ENCODE results near the gene CCS.
A peak's percentile ranks its signal among the peaks of the same experiment; 100 is the strongest.
"Not testable (repeated sequence)": the region's sequence is repeated elsewhere in the genome, so short reads cannot be mapped to it uniquely, and the experiment has no call there.

The CCS gene

GRCh38 chr11:66595245-66595904, 2.4 kb downstream of the CCS start:
- no peak for DNase-seq

- no peak for DNase-seq
Observed at GRCh38 chr11:66598993-66599392, 6.0 kb downstream of the CCS start.

DNA sequence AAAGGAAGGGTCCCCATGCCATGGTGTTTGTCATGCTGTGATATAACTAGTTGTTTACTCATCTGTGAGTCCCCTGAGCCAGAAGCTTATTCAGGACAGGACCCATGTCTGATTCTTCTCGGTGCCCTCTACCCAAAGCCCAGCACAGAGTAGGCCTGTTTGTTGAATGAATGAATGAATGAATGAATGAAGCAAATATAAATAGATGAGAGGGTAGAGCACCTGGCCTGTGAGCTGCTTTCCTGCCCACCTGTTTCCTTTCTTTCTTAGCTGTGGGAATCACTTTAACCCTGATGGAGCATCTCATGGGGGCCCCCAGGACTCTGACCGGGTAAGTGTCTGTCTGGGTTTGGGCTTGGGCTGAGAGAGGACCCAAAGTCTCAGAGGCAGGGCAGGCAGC, 7.2 kb downstream of the CCS start:
- DNase-seq, result no peak

GRCh38 chr11:66600631-66601233, 7.7 kb downstream of the CCS start:
- DNase-seq, result no peak

GRCh38 chr11:66603072-66603471, 10.1 kb downstream of the CCS start:
- no peak for DNase-seq

- no peak for DNase-seq
Observed at GRCh38 chr11:66604155-66604554, 11.2 kb downstream of the CCS start.

GRCh38 chr11:66606608-66607007, 13.6 kb downstream of the CCS start:
- not testable (repeated sequence) for DNase-seq

GRCh38 chr11:66607126-66607834, 14.3 kb downstream of the CCS start:
- no peak for DNase-seq

DNA sequence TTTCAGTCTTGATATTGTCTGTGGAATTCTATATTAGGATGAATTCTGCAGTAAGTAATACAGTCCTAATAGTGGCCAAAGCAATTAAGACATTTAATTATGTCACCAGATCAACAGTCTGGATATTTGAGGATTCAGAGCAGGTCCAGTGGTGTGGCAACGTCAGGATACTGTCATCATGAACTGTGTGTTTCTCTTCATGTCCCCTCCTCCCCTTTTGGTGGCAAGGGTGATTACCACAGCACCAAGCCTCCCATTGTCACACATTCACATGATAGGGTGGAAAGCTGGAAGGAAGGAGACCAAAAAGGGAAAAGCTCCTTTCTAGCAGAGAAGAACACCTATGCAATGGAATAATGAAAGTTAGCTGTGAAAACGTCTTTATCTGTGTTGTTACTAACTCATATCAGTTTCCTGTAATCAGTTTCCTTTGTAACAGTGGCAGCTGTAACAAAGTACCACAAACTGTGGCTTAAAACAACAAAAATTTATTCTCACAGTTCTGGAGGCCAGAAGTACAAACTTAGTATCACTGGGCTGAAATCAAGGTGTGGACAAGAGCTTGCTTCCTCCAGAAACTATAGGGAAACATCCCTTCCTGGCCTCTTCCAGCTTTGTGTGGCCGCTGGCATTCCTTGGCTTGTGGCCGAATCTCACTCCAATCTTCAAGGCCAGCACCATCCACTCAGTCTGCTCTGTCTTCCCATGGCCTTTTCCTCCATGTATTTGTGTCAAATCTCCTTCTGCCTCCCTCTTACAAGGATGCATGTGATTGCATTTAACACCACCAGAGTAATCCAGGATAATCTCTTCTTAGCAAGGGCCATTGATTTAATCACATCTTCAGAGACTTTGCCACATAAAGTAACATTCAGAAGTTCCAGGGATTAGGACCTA, 17.0 kb downstream of the CCS start:
- DNase-seq, result no peak

GRCh38 chr11:66612458-66612857, 19.5 kb downstream of the CCS start:
- no peak for DNase-seq

- DNase-seq, result no peak
Observed at GRCh38 chr11:66614073-66614472, 21.1 kb downstream of the CCS start.

DNA sequence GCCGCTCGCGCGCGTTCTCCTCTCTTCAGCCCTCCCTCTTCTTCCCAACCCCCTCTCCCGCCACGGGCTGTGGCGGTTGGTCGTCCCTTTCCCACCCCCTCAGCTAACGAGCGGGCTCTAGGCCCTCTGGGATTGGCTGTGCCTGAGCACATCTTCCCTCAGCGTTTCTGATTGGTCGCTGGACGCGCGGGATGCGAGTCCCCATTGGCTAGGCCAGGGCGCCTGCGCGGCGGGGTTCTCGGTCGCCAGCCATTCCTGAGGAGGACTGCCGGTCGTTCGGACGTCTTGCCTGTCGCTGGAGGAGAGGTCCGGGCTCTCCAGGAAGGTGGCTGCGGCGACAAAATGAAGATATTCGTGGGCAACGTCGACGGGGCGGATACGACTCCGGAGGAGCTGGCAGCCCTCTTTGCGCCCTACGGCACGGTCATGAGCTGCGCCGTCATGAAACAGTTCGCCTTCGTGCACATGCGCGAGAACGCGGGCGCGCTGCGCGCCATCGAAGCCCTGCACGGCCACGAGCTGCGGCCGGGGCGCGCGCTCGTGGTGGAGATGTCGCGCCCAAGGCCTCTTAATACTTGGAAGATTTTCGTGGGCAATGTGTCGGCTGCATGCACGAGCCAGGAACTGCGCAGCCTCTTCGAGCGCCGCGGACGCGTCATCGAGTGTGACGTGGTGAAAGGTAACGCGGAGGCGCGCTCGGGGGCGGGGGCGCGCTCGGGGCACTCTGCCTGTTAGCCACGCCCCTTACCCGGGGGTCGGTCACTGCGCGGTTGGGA, 23.6 kb downstream of the CCS start, which contains the start of gene RBM14:
TSS of gene RBM14 (plus strand) at position 252 of the 776 bp plus-strand sequence. CDS start at position 343, 91 bp downstream.
- DNase-seq, result peak; percentile 100

- DNase-seq, result peak; percentile 62
Observed at GRCh38 chr11:66617155-66617834, 24.3 kb downstream of the CCS start.

DNA sequence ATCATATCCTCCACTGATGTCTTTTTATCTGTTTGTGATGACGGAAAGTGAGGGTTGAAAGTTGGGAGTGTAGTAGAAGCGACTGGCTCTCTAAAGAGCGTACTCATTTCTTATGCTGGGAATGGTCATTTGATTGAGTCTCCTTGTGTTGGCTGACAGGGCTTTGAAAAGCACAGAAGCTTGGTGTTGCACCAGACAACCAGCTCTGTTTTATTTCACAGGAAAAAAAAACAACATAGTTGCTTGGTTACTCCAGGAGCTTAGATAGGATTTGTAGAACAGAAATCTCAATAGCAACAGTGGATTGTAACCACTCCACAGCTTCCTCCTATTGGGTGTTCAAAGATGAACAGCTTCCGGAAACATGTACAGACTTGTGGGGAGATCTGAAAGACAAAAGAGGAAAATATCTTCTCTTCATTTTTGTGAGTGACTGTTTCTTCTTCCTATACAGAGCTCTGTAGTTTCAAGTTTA, 26.1 kb downstream of the CCS start:
- no peak for DNase-seq

- DNase-seq, result no peak
Observed at GRCh38 chr11:66624450-66624849, 31.5 kb downstream of the CCS start.

DNA sequence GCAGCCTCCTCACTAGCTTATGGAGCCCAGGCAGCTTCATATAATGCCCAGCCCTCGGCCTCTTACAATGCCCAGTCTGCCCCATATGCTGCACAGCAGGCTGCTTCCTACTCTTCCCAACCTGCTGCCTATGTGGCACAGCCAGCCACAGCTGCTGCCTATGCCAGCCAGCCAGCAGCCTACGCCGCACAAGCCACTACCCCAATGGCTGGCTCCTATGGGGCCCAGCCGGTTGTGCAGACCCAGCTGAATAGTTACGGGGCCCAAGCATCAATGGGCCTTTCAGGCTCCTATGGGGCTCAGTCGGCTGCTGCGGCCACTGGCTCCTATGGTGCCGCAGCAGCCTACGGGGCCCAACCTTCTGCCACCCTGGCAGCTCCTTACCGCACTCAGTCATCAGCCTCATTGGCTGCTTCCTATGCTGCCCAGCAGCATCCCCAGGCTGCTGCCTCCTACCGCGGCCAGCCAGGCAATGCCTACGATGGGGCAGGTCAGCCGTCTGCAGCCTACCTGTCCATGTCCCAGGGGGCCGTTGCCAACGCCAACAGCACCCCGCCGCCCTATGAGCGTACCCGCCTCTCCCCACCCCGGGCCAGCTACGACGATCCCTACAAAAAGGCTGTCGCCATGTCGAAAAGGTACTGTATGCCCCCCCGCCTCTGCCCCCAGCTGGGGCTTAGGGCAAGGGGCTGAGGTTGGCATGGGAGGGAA, 32.2 kb downstream of the CCS start:
- no peak for DNase-seq

DNA sequence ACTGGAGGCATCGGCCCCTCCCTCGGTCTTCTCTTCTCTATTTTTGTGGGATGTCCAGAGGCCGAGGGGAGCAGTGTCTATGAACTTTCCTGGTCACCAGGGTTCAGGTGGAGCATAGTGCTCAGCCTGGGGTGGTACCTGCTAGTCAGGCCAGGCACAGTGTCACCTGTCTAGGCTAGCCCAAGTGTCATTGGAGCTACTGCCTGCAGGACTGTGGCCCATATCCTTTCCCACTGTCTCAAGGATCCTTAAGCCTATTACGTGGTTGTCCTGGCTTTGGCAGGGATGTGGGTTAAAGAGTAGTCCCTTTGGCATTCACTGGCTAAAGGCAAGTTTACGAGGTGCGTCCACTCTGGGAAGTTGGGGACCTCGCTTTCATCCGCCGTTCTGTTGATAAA, 32.8 kb downstream of the CCS start:
- no peak for DNase-seq

DNA sequence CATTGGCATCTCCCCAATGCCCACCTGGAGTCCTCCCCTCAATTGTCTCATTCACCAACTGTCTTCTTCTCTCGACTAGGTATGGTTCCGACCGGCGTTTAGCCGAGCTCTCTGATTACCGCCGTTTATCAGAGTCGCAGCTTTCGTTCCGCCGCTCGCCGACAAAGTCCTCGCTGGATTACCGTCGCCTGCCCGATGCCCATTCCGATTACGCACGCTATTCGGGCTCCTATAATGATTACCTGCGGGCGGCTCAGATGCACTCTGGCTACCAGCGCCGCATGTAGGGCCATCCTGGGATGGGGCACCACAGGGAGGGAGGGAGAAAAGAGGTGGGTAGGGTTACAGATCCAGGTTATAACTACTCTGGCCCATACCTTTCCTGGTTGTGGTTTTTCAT, 33.4 kb downstream of the CCS start:
- DNase-seq, result no peak

- DNase-seq, result no peak
Observed at GRCh38 chr11:66626926-66627325, 33.9 kb downstream of the CCS start.

- no peak for DNase-seq
Observed at GRCh38 chr11:66628061-66628603, 35.1 kb downstream of the CCS start.

GRCh38 chr11:66629356-66629755, 36.4 kb downstream of the CCS start:
- no peak for DNase-seq
